Left renal cortex interstitium (tissue), 4 donors: ENCODE measurements around the gene FAM13A. TPM values are rescaled to one million over a fixed set of nuclear protein-coding genes. Genes with fewer than 3 reads are reported as not detected.
"Not testable (repeated sequence)": the region's sequence is repeated elsewhere in the genome, so short reads cannot be mapped to it uniquely, and the experiment has no call there.

ENCODE experiments used
- DNase-seq, 4 donors: peaks; one replicate each; pipeline ENCODE4 v3.0.0-alpha.2; 2013; ENCODE audit warnings: low read depth in 4 of 4, low spot score in 2 of 4, missing footprints in 1 of 4
- polyA plus RNA-seq, 4 donors: library from polyadenylated mRNA; unstranded; fragments of 120-200 nt; gene quantifications; one replicate each; pipeline ENCODE4 v1.2.1, GENCODE V29; 2013; ENCODE audit not compliant: insufficient read length in 4 of 4

The FAM13A gene
- polyA plus RNA-seq, 4 donors = 27.5 to 41.8 (median 34.8) TPM

GRCh38 chr4:89044147-89044900, 12.7 kb downstream of the FAM13A start:
- DNase-seq = no peak

- DNase-seq = no peak
These were observed 14.9 kb downstream of the FAM13A start for GRCh38 chr4:89042055-89042454.

GRCh38 chr4:89039730-89040338, 17.2 kb downstream of the FAM13A start:
- DNase-seq = no peak

- DNase-seq = no peak
These were observed 20.4 kb downstream of the FAM13A start for GRCh38 chr4:89036535-89036934.

- DNase-seq = no peak
These were observed 25.7 kb downstream of the FAM13A start for GRCh38 chr4:89031272-89031671.

- DNase-seq = no peak
These were observed 27.4 kb downstream of the FAM13A start for GRCh38 chr4:89029591-89029990.

GRCh38 chr4:89026542-89026941, 30.4 kb downstream of the FAM13A start:
- DNase-seq = no peak

- DNase-seq = peak; percentile 30 to 69 (median 34)
These were observed 32.8 kb downstream of the FAM13A start for GRCh38 chr4:89024051-89024675.

GRCh38 chr4:89023140-89023539, 33.8 kb downstream of the FAM13A start:
- no peak for DNase-seq

GRCh38 chr4:89022426-89023128, 34.4 kb downstream of the FAM13A start:
- DNase-seq = no peak

- DNase-seq = no peak
These were observed 35.3 kb downstream of the FAM13A start for GRCh38 chr4:89021684-89022083.

- DNase-seq = no peak
These were observed 35.9 kb downstream of the FAM13A start for GRCh38 chr4:89021062-89021461.

GRCh38 chr4:89014897-89015296, 42.1 kb downstream of the FAM13A start:
- DNase-seq = not testable (repeated sequence)

GRCh38 chr4:89009761-89010369, 47.1 kb downstream of the FAM13A start:
- no peak for DNase-seq

- no peak for DNase-seq
These were observed 47.9 kb downstream of the FAM13A start for GRCh38 chr4:89009115-89009514.

- no peak for DNase-seq
These were observed 48.8 kb downstream of the FAM13A start for GRCh38 chr4:89008166-89008565.

- no peak for DNase-seq
These were observed 49.5 kb downstream of the FAM13A start for GRCh38 chr4:89007338-89007939.

GRCh38 chr4:89006307-89006706, 50.7 kb downstream of the FAM13A start:
- DNase-seq = no peak

- not testable (repeated sequence) for DNase-seq
These were observed 51.9 kb downstream of the FAM13A start for GRCh38 chr4:89005066-89005465.
